Tibial nerve (tissue), 4 donors: ENCODE results near the gene EGFL6. TPM values are rescaled to one million over a fixed set of nuclear protein-coding genes. Genes with fewer than 3 reads are reported as not detected.

ENCODE experiments used
- DNase-seq, 2 donors: peaks; one replicate each; pipeline ENCODE4 v3.0.0-alpha.2; 2019; ENCODE audit warnings: low spot score in 2 of 2
- H3K27ac ChIP-seq, 4 donors: fragments of 200-600 bp; sonication (generic) in 3 of 4; one replicate each; pipeline ENCODE4 v1.5.1; 2017 to 2019; ENCODE audit warnings: mild to moderate bottlenecking in 1 of 4
- H3K27me3 ChIP-seq, 2 donors: fragments of 200-600 bp; sonication (generic) in 1 of 2; one replicate each; pipeline versions ENCODE4 v1.5.1 to v1.6.0; 2017 to 2019
- H3K36me3 ChIP-seq, 3 donors: fragments of 200-600 bp; sonication (generic); one replicate each; pipeline ENCODE4 v1.5.1; 2018 to 2019
- H3K4me1 ChIP-seq, 4 donors: fragments of 200-600 bp; sonication (generic) in 3 of 4; one replicate each; pipeline ENCODE4 v1.5.1; 2017 to 2019
- H3K4me3 ChIP-seq, 4 donors: fragments of 200-600 bp; sonication (generic) in 3 of 4; one replicate each; pipeline ENCODE4 v1.5.1; 2017 to 2019; ENCODE audit warnings: mild to moderate bottlenecking in 1 of 4, moderate library complexity in 1 of 4
- H3K9me3 ChIP-seq, 4 donors: fragments of 200-600 bp; sonication (generic) in 3 of 4; one replicate each; pipeline ENCODE4 v1.5.1; 2017 to 2019
- CTCF ChIP-seq, 5 experiments: fragments of 200-600 bp in 3 of 5; fragments of 450-650 bp in 2 of 5; sonication (generic) in 3 of 5; IDR thresholded peaks; one replicate each; pipeline ENCODE4 v1.5.1; 2016 to 2019; ENCODE audit warnings: antibody characterized with exemption in 5 of 5, mild to moderate bottlenecking in 3 of 5, moderate library complexity in 2 of 5
- EP300 ChIP-seq, 2 donors: sonication (generic); formaldehyde crosslinking; IDR thresholded peaks; one replicate each; pipeline ENCODE4 v1.6.1; 2017; ENCODE audit warnings: antibody characterized with exemption in 2 of 2, mild to moderate bottlenecking in 1 of 2
- POLR2A ChIP-seq, 2 donors: fragments of 450-650 bp; IDR thresholded peaks; one replicate each; pipeline ENCODE4 v1.6.1; 2017; ENCODE audit warnings: antibody characterized with exemption in 2 of 2, mild to moderate bottlenecking in 2 of 2, moderate library complexity in 2 of 2
- WGBS, 2 donors: methylation state at CpG; one replicate each; pipeline ENCODE4 v1.1.5; 2018; 5-methylcytosine and 5-hydroxymethylcytosine counted together
- total RNA-seq, 4 donors: library from RNA; depleted of rRNA; stranded (reverse); fragments of >200 nt; gene quantifications; one replicate each; pipeline ENCODE4 v1.1.0, GENCODE V29; 2016

EGFL6 gene
- total RNA-seq, 4 donors from 2014 or later: not detected

- TF ChIP-seq CTCF (IDR thresholded peaks at IDR 0.05): no peak
- TF ChIP-seq EP300 (IDR thresholded peaks at IDR 0.05): no peak
- no peak for TF ChIP-seq POLR2A (IDR thresholded peaks at IDR 0.05)
- Histone ChIP-seq H3K27ac (no peak overlapping the region), H3K36me3 (no peaks in the 10 kb centered on the region), H3K4me1 (peaks cover 0 to 10% (median 0%) of the 10 kb centered on the region in 4 donors), H3K9me3 (no peaks in the 10 kb centered on the region), H3K4me3 (no peak overlapping the region), H3K27me3 (peaks cover 0 to 74% of the 10 kb centered on the region in 2 donors)
- no peak for DNase-seq
- 71 to 72% methylated on average over 5 of the region's 5 CpGs for whole genome bisulfite sequencing, 2 donors
These were observed 1.7 kb downstream of the EGFL6 start for GRCh38 chrX:13571136-13571535.

- Histone ChIP-seq H3K27me3 (peaks cover 0 to 44% of the 10 kb centered on the region in 2 donors), H3K4me3 (no peak overlapping the region)
- 82 to 83% methylated on average over 1 of the region's 1 CpG for WGBS, 2 donors
These were observed 5.2 kb downstream of the EGFL6 start for GRCh38 chrX:13574600-13574999.

GRCh38 chrX:13579661-13580060 is 10.3 kb downstream of the EGFL6 start:
- DNase-seq: no peak
- Histone ChIP-seq H3K9me3 (no peaks in the 10 kb centered on the region), H3K27ac (no peak overlapping the region), H3K27me3 (peaks cover 0 to 3% of the 10 kb centered on the region in 2 donors), H3K4me1 (no peaks in the 10 kb centered on the region), H3K4me3 (no peak overlapping the region), H3K36me3 (no peaks in the 10 kb centered on the region)
- 92% methylated on average over 4 of the region's 4 CpGs for WGBS, 2 donors
- TF ChIP-seq POLR2A (IDR thresholded peaks at IDR 0.05) (no peak), CTCF (IDR thresholded peaks at IDR 0.05) (no peak), EP300 (IDR thresholded peaks at IDR 0.05) (no peak)

More at GRCh38 chrX:13574600-13574999, 5.2 kb downstream of the EGFL6 start:
- Histone ChIP-seq H3K36me3 (no peaks in the 10 kb centered on the region), H3K4me1 (peaks cover 0 to 6% (median 0%) of the 10 kb centered on the region in 4 donors), H3K9me3 (no peaks in the 10 kb centered on the region), H3K27ac (no peak overlapping the region)
- TF ChIP-seq CTCF (IDR thresholded peaks at IDR 0.05) (no peak), POLR2A (IDR thresholded peaks at IDR 0.05) (no peak), EP300 (IDR thresholded peaks at IDR 0.05) (no peak)
- DNase-seq: no peak

GRCh38 chrX:13581554-13581953 is 12.2 kb downstream of the EGFL6 start:
- no peak for DNase-seq
- H3K27me3 ChIP-seq: peaks cover 0 to 7% of the 10 kb centered on the region in 2 donors

More at GRCh38 chrX:13581554-13581953, 12.2 kb downstream of the EGFL6 start:
- 58 to 60% methylated on average over 4 of the region's 4 CpGs for WGBS, 2 donors
- Histone ChIP-seq H3K9me3 (peaks cover 0 to 4% (median 0%) of the 10 kb centered on the region in 4 donors), H3K4me3 (no peak overlapping the region), H3K36me3 (no peaks in the 10 kb centered on the region), H3K27ac (no peak overlapping the region), H3K4me1 (no peaks in the 10 kb centered on the region)
- TF ChIP-seq CTCF (IDR thresholded peaks at IDR 0.05) (no peak), POLR2A (IDR thresholded peaks at IDR 0.05) (no peak), EP300 (IDR thresholded peaks at IDR 0.05) (no peak)
